Stromal cell of bone marrow (primary cell): ENCODE data around the gene PLD1.
"Not testable (repeated sequence)": the region's sequence is repeated elsewhere in the genome, so short reads cannot be mapped to it uniquely, and the experiment has no call there.

Experiments used
- DNase-seq: peaks from one replicate; pipeline ENCODE4 v3.0.0-alpha.2; 2012; ENCODE audit warnings: low read depth

The PLD1 gene

DNA sequence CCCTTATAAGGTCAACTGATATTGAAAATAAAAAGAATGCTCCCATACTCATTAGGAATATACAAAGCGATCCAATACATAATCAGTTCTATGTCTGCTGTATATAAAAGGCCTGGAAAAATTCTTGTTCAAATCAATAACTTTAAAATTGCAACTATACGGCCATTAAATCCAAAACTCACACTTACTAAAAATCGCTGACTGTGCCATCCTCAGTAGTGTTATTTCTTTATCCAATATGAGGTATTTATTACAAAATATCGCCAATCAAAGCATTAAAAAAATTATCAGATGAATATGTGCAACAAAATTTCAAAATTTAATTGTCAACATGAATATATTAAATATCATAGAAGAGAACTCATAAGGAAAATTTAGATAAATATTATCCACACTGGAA is 146.5 kb downstream of the PLD1 start:
- no peak for DNase-seq

DNA sequence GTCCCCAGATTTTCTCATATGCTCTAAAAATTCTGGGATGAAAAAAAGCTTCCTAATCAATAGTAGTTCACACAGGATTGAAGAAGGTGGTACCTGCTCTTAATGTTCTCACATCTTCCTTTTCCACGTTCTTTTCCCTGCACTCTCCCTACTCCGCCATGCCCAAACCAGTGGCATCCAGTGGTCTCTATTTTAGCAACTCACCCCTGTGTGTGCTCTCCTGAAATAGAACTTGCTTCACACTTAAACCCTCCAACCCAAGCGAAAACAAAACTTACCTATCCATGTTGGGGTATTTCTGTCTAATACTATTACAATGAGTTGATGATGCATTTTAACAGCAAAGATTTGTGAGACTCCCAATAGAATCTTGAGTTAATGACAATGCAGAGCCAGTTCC is 148.8 kb downstream of the PLD1 start:
- DNase-seq: no peak

DNA sequence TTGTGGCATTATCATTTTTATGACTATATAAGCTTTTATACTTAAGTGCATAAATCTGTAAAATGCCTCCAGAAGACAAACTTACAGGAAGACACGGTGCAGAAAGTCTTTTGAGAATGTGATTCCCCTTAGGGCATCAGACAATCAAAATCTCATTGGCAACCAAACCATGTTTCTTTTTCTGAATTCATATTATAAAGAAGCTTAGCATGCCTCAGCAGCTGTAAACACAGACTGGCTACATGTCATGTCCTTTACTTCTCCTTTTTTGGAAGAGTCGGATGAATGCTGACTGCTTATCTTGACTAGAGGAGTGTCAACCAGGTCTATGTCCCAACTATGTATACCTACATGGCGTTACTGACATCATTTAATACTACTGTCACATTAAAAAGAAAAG is 150.1 kb downstream of the PLD1 start:
- DNase-seq: no peak

DNA sequence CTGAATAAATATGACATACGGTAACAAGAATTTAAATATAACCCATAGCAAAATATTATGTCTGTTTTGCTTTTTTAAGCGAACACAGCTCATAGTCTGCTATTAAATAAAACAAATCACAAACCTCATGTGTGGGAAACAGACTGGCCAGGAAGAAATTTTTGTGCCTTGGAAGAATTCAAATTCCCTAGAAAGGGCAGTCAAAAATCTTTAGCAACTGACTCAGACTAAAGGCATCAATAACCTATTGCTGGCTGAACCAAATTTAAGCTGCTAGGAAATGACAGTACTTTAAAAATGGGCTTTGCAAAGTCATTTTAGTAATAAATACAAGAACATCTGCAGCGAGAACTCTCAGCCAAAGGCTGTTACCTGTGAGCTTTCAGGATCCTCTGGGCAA is 151.4 kb downstream of the PLD1 start:
- peak; percentile 31 for DNase-seq

DNA sequence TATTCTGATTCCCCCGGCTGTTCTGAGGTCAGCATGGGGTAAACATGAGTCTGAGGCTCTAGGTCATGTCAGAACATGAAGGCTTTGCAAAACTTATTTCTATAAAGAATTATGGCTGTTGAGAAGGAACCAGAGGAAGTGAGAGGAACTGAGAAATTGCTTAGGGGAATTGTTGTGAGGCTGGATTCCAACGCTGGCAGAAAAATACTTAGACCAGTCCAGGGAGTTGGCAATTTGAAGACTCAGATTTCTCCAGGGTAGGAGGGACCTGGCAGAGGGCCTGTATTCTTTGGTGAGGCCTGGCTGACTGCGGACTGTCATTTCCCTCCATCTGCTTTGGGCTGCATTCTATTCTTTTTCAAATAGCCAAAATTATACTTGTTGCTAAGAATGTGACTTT is 155.5 kb downstream of the PLD1 start:
- DNase-seq: peak; percentile 88

DNA sequence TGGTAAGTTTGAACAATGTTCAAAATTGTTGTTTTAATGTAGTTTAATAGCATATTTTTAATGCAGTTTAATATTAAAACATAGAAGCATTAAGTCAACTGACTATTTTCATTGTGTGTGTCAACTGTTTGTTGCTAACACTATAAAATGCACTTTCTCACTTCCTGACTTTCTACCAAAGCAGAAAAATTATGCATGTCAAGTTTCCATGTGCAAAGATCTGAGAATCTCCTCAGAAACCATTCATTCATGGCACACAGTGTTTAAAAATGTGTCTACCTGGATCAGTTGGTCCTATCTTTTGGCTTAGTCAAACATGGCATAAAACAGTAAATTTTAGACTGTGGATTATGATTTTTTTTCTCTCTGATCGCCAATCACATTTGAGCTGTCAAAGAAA is 156.0 kb downstream of the PLD1 start:
- DNase-seq: no peak

DNA sequence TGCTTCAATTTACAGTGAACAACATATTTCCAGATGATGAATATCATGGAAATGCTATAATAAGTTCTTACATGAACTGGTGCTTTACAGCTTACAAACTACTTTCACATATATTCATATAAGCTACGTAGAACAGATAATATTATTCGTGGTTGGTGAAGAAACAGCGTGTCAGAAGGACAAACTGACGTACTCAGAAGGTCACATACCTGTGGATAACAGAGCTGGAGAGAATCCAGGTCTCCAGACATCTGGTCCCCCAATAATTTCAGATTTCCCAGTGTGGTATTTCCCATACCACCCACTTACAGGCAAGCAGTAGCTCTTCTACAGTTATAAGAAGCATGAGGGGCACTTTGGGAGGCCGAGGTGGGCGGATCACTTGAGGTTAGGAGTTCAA is 156.6 kb downstream of the PLD1 start:
- no peak for DNase-seq

DNA sequence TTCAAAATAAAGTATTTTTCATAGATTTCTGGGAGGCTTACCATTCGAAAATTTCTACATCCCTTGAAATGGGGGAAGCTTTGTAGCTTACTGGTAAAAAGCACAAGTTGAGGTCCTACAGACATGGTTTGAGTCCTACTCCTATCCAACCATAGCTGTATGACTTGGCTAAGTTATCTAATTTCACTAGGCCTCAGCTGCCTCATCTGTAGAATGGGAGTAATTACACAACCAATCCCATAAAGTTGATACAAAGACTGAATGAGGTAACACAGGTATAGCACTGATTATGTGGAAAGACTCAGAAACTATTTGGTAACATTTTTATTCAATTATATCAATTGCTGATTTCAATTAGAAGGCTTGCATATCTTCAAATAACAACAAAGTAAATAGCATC is 157.4 kb downstream of the PLD1 start:
- DNase-seq: no peak

DNA sequence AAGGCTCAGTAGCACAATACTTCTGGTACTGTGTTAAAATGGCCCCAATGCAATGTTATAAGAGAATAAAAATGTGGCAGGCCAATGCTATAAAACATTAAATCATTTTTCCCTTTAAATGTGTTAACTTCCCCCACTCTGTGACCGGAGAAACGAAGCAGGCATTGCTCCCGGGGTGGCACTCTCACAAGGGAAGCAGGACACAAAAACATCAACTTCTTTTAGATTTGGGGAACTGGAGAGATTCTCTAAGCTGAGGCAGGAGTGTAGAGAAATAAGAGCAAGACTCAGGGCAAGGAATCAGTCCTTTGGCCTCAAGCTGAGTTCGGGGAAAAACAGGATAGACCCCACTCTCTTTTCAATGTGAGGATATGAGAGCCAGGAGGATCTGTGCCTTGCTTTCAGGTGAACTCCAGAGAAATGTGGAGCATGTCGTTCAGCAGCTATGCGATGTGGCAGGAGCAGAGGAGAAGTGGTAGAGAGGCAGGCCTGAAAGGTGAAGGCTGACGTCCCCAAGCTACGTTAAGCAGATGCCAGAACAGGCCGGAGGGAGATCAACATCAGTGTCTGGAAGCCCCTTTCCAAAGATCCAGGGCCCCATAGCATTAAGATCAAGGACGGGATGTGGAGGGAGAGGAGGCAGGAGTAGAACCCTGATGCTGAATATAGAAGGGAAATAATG is 160.2 kb downstream of the PLD1 start:
- no peak for DNase-seq

DNA sequence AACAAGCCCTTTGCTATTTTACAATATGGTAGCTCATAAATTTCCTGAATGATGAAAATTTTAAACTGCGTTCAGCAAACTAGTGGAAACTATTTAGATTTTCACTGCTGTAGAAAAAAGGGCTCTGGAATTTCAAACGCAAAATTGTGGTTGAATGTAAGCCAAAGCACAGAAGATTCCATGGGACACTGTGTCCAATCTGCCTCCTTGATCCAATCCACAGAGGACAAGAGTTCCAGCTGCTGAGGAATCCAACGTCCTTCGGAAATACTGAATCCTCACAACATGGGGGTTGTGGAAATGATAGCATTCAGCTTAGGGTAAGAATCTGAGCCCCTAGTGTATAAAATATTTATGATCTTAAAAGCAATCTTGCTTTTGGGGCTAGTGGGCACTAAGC is 161.0 kb downstream of the PLD1 start:
- no peak for DNase-seq

DNA sequence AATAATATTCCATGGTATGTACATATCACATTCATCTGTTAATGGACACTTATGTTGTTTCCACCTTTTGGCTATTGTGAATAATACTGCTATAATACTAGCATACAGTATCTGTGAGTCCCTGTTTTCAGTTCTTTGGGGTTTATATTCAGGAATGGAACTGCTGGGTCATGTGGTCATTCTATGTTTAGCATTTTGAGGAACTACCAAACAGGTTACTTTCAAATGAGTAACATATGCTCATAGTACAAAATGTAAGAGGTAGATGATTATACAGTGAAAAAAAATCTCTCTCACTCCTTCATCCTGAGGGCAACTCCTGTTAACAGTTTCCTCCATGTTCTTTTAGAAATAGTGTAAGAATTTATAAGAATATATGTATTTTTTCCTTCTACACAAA is 162.2 kb downstream of the PLD1 start:
- DNase-seq: no peak

DNA sequence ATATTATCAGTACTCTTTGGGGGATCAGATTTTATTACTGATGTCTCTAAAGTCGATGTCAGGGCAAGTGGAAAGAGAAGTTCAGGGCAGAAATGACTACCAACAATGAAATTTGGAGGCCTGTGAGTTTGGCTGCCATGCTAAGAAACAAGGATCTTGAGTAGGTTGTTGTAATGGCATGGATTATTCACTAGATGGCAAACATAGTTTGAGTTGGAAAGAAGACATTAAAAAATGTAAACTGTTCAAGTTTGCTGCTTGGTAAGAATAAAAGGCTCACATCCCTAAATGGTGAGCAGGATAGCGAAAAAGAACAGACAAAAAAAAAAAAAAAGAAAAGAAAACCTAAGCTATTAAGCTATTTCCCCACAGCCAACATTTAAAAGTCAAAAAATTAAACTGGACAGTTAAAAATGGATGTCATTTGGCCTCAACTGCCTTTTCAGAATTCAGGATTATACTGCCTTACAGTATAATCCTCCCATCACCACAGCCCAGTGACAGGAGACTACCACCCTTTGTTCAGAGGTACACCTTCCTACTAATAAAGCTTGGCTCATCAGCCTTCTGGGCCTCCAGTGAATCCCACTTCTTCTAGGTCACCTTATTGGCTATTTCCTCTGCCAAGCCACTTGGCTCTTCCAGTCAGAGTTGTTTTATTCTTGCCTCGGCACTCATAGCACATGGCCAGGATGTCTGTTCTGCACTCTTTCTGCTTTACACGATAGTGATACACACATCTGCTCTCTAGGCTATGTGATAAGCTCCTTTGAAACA is 163.7 kb downstream of the PLD1 start:
- DNase-seq: peak; percentile 57

DNA sequence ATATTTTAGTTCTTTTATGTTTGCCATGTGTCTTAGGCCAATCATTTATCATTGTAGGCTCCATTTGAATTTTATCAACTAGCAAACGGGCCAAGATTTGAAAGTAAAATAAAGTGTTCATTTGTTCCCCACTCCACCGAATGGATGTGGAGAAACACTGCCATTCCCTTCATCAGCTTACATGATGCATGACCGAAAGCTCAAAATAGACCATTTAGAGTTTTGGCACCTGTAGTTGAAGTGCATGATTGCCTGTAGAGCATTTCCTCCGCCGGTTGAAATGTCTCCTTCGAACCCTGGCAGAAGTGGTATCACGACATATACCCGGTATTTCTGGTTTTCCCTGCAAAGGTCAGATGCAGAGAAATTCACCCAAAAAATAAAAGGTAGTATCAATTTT is 165.6 kb downstream of the PLD1 start:
- DNase-seq: no peak

DNA sequence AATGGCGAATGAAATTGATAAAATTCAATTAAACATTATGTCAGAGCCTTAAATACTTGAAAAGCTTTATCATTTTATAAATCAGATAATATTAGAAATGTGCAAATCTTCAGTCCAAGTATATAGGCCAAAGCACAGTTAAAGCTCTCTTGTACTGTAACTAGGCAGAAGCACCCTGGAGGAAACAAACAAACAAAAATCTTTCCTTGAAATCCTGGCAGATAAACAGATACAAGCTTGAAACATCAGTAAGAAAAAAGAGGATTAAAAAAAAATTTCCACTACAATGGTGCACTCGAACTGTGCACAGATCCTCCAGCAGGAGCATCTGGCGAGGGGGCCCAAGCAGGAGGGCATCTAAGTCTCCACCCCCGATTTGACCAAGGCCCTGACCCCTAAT is 166.6 kb downstream of the PLD1 start:
- DNase-seq: no peak

DNA sequence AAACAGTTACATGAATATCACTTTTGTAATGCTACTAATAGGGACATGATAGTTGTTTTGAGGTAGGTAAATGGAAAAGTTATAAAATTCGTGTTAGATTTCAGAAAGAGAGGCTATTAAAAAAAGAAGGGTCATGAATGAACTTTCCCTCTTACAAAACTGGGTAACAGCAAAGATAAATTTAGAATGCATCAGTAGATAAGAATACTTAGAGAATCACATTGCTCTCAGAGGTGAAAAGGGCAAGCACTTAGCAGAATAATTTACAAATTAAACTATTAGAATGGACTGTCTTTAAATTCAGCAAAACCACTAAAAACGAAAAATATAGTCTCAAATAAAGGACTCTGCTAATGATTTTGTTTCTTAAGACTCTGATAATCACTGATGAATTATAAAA is 167.2 kb downstream of the PLD1 start:
- DNase-seq: no peak

DNA sequence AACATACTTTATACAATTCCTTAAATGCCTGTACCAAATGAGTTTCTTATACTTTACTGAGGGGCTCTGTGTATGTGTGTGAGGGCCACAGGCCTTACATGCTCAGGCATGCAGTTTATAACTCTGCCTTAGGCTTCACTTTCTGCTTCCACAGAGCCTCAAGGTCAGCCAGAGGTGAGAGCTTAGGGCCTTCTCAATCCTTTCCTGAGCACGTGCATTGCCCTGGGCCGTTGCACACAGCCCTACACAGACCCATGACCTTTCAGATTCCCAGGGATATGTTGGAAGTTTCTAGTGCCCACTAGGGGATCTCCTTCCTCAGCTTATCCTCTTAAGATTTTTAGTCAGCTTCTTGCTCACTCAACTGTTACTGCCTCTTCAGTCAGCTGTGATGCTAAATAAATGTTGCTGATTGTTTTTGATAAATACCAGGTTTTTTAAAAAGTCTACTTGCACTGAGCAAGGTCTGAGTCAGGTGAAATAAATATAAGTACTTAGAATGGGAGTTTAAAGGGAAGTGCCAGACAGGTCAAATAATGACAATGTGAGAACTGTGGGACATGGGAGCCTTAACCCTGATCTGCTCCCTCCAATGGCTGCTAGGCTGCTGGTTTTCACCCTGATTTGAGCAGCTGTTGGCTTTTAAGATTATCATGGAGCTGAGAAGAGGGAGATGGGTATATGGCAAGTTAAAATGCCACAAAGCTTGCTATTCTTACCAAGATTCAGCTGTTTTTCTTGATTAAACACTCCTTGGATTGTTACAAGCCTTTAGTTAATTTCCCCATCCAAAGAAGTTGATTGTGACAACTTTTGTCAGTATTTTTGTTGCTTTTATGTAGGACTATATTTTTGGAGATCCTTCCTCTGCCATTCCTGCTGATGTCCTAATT is 169.5 kb downstream of the PLD1 start:
- peak; percentile 25 for DNase-seq

DNA sequence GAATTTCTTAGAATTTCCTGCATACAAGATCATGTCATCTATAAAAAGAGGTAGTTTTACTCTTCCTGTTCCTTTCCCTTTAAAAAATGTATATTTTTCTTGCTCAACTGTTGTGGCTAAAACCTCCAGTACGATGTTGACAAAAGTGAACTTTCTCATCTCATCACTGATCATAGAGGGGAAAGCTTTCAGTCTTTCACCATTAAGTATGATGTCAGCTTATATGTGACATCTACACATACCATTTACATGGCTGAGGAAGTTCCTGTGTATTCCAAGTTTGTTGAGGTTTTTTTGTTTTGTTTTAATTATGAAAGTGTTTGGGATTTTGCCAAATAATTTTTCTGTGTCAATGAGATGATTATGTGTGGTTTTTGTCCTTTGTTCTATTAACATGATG is 173.6 kb downstream of the PLD1 start:
- no peak for DNase-seq

DNA sequence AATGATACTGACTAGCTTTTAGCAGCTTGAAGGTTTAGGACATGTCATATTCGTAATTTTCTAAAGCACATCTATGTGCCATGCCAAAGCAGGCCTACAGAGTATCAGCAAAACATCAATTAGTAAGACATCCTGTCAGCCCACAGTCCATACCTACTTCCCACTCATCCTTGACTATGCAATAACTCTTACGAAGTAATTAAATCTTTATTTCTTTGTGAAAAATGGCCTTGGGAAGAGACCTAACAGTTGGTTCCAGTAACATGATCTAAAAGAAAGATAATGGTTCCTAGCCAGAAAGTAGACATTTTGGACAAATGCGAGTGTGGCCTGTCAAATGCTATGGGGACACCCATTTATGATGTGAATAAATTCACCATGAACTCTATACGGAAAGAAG is 177.5 kb downstream of the PLD1 start:
- DNase-seq: no peak

DNA sequence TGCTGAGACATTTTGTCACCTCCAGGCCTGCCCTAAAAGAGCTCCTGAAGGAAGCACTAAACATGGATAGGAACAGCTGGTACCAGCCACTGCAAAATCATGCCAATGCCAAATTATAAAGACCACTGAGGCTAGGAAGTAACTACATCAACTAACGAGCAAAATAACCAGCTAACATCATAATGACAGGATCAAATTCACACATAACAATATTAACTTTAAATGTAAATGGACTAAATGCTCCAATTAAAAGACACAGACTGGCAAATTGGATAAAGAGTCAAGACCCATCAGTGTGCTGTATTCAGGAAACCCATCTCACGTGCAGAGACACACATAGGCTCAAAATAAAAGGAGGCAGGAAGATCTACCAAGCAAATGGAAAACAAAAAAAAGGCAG is 183.5 kb downstream of the PLD1 start:
- not testable (repeated sequence) for DNase-seq

DNA sequence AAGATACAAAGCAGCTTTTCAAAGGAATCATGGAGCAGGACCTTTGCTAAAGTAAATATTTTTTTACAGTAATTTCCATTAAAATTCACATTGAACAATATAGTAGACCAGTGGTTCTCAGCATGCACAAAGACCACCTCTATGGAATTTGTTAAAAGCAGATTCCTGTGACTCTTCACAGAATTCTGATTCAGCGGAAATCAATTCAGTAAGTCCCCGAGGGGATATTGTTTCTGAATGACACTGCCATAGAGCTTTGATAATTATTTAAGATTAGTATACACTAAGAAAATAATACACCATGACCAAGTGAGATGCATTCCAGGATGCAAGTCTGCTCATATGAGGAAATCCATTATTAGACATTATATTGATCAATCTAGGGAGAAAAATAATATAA is 188.2 kb downstream of the PLD1 start:
- no peak for DNase-seq

DNA sequence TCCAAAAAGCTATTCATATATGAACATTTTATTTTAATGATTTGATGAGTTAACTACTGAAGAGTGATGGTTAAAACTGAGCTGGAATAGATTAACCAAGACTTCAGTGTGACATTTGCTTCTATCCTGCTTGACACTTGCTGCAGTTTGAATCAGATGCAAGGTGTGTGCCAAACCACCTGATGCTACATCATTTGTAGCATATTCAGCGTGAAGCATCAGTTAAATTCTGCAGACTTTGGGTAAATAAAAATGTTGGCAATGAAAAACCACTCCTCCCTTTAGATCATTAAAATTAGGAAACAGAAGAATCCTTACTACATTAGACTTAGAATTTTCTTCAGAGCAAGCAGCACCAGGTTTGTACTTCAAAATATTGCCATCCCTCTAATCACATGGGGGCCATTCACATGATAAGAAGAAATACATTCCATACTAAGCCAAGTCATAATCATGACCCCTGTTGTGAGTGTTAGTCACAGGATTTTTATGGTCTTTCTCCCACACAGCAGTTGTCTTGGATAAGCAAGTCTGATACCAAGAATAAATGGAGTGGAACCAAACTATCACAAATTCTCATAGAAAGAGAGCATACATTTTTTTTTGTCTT is 189.4 kb downstream of the PLD1 start:
- peak; percentile 33 for DNase-seq

DNA sequence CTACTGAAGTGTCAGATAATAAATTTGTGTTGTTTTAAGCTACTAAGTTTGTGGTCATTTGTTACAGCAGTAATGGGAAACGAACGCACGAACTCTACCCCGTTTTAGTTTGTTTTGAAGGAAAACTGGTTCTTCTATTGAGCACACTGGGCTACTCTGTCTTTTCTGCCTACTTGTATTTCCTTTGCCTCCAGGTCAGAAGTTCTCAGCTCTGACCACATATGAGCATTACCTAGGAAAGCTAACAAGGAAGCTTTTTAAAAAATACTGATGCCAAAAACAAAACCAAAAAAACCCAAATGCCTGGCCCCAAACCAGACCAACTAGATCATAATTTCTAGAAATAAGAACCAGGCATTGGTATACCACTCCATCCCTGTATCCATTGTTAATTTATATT is 193.5 kb downstream of the PLD1 start:
- DNase-seq: no peak

DNA sequence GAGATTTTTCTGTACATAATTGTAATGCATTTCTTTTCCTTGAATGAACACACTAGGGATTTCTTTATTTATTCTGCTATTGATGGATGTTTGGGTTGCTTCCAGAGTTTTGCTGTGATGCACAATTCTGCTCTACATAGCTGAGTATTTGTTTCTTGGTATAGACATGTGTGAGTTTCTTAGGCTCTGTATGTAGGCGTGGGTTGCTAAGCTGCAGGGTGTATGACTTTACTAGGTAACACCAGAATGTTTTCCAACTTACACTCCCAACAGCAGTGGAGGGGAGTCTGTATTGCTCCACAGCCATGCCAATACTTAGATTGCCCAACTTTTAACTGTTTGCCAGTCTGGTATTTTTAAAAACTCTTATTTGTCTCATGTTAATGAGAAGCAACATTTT is 194.6 kb downstream of the PLD1 start:
- peak; percentile 25 for DNase-seq
